ENCODE measurements around the gene ZNF385A.

DNA sequence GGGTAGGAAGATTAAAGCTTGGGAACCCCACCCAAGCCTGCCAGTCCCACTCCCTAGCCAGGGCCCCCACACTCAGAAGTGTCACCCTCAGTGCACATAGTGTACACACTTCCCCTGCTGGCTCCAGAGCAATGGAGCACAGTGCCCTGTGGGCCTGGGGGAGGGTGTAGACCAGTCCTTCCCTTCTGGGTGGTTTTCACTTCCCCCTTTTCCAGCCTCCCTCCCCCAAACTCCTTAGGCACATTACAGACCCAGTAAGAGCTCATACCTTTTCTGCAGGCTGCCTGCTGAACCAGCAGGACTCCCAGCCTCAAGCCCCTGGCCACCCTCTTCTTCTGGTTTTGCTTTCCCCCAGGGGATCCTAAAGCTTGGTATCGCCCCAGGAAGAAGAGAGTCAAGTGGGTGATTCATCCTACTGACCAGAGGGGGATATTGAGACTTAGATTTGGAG lies at the start of gene ZNF385A:
- TF ChIP-seq YY1 (IDR thresholded peaks at IDR 0.05; ENCODE audit: insufficient read depth, insufficient read length) (no peak), SUZ12 (IDR thresholded peaks at IDR 0.05; ENCODE audit: extremely low read depth, insufficient read depth, insufficient read length) (no peak)

All from NT2/D1 (cell line).